ENCODE data around the gene OR13C5. TPM values are rescaled to one million over a fixed set of nuclear protein-coding genes. Genes with fewer than 3 reads are reported as not detected.

OR13C5 gene
- total RNA-seq, 1 donor from 2014 or later, result not detected

- Mint-ChIP-seq H3K36me3 (ENCODE audit: low read depth) (no peaks in the 10 kb centered on the region), H3K27ac (ENCODE audit: unreplicated experiment) (no peak overlapping the region), H3K4me1 (ENCODE audit: low read depth) (no peaks in the 10 kb centered on the region), H3K9me3 (ENCODE audit: low read depth) (peaks cover 11% of the 10 kb centered on the region), H3K27me3 (ENCODE audit: low read depth) (peaks cover 21% of the 10 kb centered on the region), H3K4me3 (ENCODE audit: unreplicated experiment) (no peak overlapping the region)
- no peak for DNase-seq (ENCODE audit: low spot score)
- no peak for TF ChIP-seq CTCF (IDR thresholded peaks at IDR 0.05)
Observed at GRCh38 chr9:104589626-104590025, 9.6 kb downstream of the OR13C5 start.

GRCh38 chr9:104586496-104587180 is 12.6 kb downstream of the OR13C5 start:
- TF ChIP-seq CTCF (IDR thresholded peaks at IDR 0.05), result no peak
- H3K27ac Mint-ChIP-seq (ENCODE audit: unreplicated experiment), result no peak overlapping the region
- no peaks in the 10 kb centered on the region for H3K36me3 Mint-ChIP-seq (ENCODE audit: low read depth)
- H3K9me3 Mint-ChIP-seq (ENCODE audit: low read depth), result no peaks in the 10 kb centered on the region
- DNase-seq (ENCODE audit: low spot score), result no peak
- H3K27me3 Mint-ChIP-seq (ENCODE audit: low read depth), result peaks cover 14% of the 10 kb centered on the region
- no peak overlapping the region for H3K4me3 Mint-ChIP-seq (ENCODE audit: unreplicated experiment)
- H3K4me1 Mint-ChIP-seq (ENCODE audit: low read depth), result no peaks in the 10 kb centered on the region

GRCh38 chr9:104580562-104580961 is 18.7 kb downstream of the OR13C5 start:
- Mint-ChIP-seq H3K4me1 (ENCODE audit: low read depth) (no peaks in the 10 kb centered on the region), H3K4me3 (ENCODE audit: unreplicated experiment) (no peak overlapping the region), H3K27ac (ENCODE audit: unreplicated experiment) (no peak overlapping the region), H3K9me3 (ENCODE audit: low read depth) (no peaks in the 10 kb centered on the region), H3K27me3 (ENCODE audit: low read depth) (peaks cover 13% of the 10 kb centered on the region), H3K36me3 (ENCODE audit: low read depth) (no peaks in the 10 kb centered on the region)
- no peak for TF ChIP-seq CTCF (IDR thresholded peaks at IDR 0.05)
- no peak for DNase-seq (ENCODE audit: low spot score)

DNA sequence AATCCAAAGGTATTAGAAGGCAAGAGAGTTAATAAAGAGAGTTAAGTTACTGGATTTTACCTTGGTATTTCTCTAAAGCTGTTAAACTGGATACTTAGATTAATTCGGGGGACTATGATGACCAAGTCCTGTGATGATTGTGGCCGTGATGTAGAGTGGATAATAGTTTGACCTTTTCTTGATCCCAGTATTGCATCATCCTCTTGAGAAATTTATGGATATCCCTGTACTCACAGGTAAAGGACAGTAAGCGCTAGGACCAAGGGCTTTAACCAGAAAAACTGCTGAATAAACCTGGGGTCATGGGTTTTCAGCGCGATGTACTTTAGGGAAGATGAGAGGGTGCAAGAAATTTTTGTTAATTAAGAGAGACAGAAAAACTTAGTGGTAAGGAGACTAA is 21.9 kb downstream of the OR13C5 start:
- Mint-ChIP-seq H3K4me1 (ENCODE audit: low read depth) (no peaks in the 10 kb centered on the region), H3K27ac (ENCODE audit: unreplicated experiment) (no peak overlapping the region), H3K27me3 (ENCODE audit: low read depth) (peaks cover 16% of the 10 kb centered on the region), H3K4me3 (ENCODE audit: unreplicated experiment) (no peak overlapping the region), H3K9me3 (ENCODE audit: low read depth) (peaks cover 6% of the 10 kb centered on the region), H3K36me3 (ENCODE audit: low read depth) (no peaks in the 10 kb centered on the region)
- no peak for DNase-seq (ENCODE audit: low spot score)
- no peak for TF ChIP-seq CTCF (IDR thresholded peaks at IDR 0.05)

DNA sequence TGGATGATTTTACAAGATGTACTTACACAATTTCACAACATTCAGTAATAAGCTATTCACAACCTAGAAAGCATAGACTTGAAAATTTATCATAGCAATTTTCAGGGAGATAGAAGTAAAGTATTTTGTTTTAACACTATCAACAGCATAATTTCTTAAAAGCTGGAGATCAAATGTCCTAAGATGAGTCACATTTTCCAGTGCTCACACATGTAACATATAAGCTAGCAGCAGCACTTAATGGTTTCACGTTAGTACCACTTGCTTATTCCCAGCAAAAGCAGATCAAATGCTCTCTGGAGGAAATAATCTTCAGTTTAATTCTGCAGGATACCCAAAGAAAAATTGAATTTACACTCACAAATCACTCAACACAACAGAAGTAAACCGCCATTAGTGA is 23.8 kb downstream of the OR13C5 start:
- Mint-ChIP-seq H3K27me3 (ENCODE audit: low read depth) (peaks cover 16% of the 10 kb centered on the region), H3K9me3 (ENCODE audit: low read depth) (peaks cover 13% of the 10 kb centered on the region), H3K36me3 (ENCODE audit: low read depth) (no peaks in the 10 kb centered on the region), H3K4me1 (ENCODE audit: low read depth) (no peaks in the 10 kb centered on the region), H3K4me3 (ENCODE audit: unreplicated experiment) (no peak overlapping the region), H3K27ac (ENCODE audit: unreplicated experiment) (no peak overlapping the region)
- no peak for DNase-seq (ENCODE audit: low spot score)
- TF ChIP-seq CTCF (IDR thresholded peaks at IDR 0.05), result no peak
